SK-N-SH treated with all-trans-retinoic acid at 6 μM for 48 hours (cell line): ENCODE measurements around the gene ACIN1.

Source experiments
- POU6F1 ChIP-seq: fragments of 250-450 bp; sonication (Bioruptor Pico); IDR thresholded peaks from 2 replicates; pipeline ENCODE4 v1.8.0; 2021; ENCODE audit warnings: low read depth, mild to moderate bottlenecking, moderate library complexity, borderline replicate concordance
- PPARA ChIP-seq: fragments of 250-450 bp; sonication (Bioruptor Pico); IDR thresholded peaks from 2 replicates; pipeline ENCODE4 v1.5.0; 2020; ENCODE audit warnings: mild to moderate bottlenecking, borderline replicate concordance
- SNAI2 ChIP-seq: fragments of 250-450 bp; sonication (Bioruptor Pico); IDR thresholded peaks from 2 replicates; pipeline ENCODE4 v1.5.0; 2020; ENCODE audit warnings: mild to moderate bottlenecking, moderate library complexity
- TSHZ2 ChIP-seq: fragments of 250-450 bp; sonication (Bioruptor Pico); IDR thresholded peaks from 2 replicates; pipeline ENCODE4 v1.5.0; 2020; ENCODE audit warnings: mild to moderate bottlenecking, moderate library complexity
- ZFP3 ChIP-seq: fragments of 250-450 bp; sonication (Bioruptor Pico); IDR thresholded peaks from 2 replicates; pipeline ENCODE4 v1.5.0; 2020; ENCODE audit warnings: mild to moderate bottlenecking, moderate library complexity
- ZFP30 ChIP-seq: fragments of 450-650 bp; formaldehyde crosslinking; IDR thresholded peaks from 2 replicates; pipeline ENCODE4 v1.5.0; 2022; ENCODE audit warnings: mild to moderate bottlenecking, moderate library complexity
- TF ChIP-seq, protein P1 (sequence below): fragments of 250-450 bp; sonication (Bioruptor Pico); IDR thresholded peaks from 2 replicates; pipeline ENCODE4 v1.8.0; 2020; ENCODE audit warnings: mild to moderate bottlenecking, moderate library complexity, borderline replicate concordance
- TF ChIP-seq, protein P2 (sequence below): fragments of 250-450 bp; sonication (Bioruptor Pico); IDR thresholded peaks from 2 replicates; pipeline ENCODE4 v1.5.1; 2020; ENCODE audit warnings: low read depth, mild to moderate bottlenecking, moderate library complexity

DNA sequence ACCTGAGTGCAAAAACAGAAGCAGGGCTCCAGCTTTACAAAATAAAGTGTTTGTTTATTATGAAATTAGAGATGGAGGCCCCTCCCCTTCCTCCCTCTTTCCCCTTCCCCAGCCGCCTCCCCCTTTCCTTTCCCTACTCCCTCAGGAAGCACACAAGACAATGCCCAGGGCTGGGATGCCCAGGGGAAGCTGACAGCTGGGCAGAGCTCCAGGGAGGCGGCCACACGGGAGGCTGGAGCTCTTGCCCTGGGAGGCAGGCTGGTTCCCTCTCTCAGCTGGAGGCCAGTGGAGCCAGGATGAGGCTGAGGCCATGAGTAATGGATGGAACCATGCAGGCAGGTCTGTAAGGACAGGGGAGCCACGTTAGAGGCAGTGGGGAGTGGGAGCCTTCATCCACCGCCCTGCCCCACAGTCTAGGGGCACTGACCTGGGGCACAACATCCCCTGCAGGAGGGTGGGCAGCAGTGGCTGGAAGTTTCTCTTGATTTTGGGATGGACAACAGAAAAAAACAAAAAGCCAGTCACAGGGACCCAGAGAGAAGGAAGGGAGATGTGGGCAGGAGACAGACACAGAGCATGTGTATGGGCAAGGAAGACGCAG, 47.8 kb downstream of the ACIN1 start:
- no peak for TF ChIP-seq TSHZ2 (CRISPR knock-in tag)
- TF ChIP-seq ZFP30, result no peak
- no peak for TF ChIP-seq SNAI2 (CRISPR knock-in tag)
- TF ChIP-seq, protein P1, sequence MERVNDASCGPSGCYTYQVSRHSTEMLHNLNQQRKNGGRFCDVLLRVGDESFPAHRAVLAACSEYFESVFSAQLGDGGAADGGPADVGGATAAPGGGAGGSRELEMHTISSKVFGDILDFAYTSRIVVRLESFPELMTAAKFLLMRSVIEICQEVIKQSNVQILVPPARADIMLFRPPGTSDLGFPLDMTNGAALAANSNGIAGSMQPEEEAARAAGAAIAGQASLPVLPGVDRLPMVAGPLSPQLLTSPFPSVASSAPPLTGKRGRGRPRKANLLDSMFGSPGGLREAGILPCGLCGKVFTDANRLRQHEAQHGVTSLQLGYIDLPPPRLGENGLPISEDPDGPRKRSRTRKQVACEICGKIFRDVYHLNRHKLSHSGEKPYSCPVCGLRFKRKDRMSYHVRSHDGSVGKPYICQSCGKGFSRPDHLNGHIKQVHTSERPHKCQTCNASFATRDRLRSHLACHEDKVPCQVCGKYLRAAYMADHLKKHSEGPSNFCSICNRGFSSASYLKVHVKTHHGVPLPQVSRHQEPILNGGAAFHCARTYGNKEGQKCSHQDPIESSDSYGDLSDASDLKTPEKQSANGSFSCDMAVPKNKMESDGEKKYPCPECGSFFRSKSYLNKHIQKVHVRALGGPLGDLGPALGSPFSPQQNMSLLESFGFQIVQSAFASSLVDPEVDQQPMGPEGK (CRISPR knock-in tag), result no peak
- no peak for TF ChIP-seq ZFP3 (CRISPR knock-in tag)
- no peak for TF ChIP-seq POU6F1
- no peak for TF ChIP-seq PPARA
- TF ChIP-seq, protein P2, sequence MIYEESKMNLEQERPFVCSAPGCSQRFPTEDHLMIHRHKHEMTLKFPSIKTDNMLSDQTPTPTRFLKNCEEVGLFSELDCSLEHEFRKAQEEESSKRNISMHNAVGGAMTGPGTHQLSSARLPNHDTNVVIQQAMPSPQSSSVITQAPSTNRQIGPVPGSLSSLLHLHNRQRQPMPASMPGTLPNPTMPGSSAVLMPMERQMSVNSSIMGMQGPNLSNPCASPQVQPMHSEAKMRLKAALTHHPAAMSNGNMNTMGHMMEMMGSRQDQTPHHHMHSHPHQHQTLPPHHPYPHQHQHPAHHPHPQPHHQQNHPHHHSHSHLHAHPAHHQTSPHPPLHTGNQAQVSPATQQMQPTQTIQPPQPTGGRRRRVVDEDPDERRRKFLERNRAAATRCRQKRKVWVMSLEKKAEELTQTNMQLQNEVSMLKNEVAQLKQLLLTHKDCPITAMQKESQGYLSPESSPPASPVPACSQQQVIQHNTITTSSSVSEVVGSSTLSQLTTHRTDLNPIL (CRISPR knock-in tag), result no peak
